Thyroid gland (tissue), 4 donors: ENCODE measurements around the gene DLGAP1. TPM values are rescaled to one million over a fixed set of nuclear protein-coding genes. Genes with fewer than 3 reads are reported as not detected.

ENCODE experiments used
- DNase-seq, 2 donors: peaks; one replicate each; pipeline ENCODE4 v3.0.0-alpha.2; 2019
- H3K27ac ChIP-seq, 3 donors: fragments of 200-600 bp; sonication (generic); 1 replicate in 2 of 3; 2 replicates in 1 of 3; pipeline ENCODE4 v1.5.1; 2016 to 2019; ENCODE audit warnings: mild to moderate bottlenecking in 1 of 3, moderate library complexity in 1 of 3
- H3K27me3 ChIP-seq: fragments of 200-600 bp; sonication (generic); one replicate; pipeline ENCODE4 v1.5.1; 2019
- H3K36me3 ChIP-seq, 2 donors: fragments of 200-600 bp; sonication (generic); one replicate each; pipeline ENCODE4 v1.5.1; 2016 to 2019
- H3K4me1 ChIP-seq, 2 donors: fragments of 200-600 bp; sonication (generic); one replicate each; pipeline ENCODE4 v1.5.1; 2017 to 2019
- H3K4me3 ChIP-seq, 3 donors: fragments of 200-600 bp; sonication (generic); replicated peaks in 1 of 3; 1 replicate in 2 of 3; 2 replicates in 1 of 3; pipeline ENCODE4 v1.5.1; 2016; ENCODE audit warnings: mild to moderate bottlenecking in 1 of 3
- H3K9me3 ChIP-seq: fragments of 200-600 bp; sonication (generic); one replicate; pipeline ENCODE4 v1.5.1; 2017
- CTCF ChIP-seq, 6 experiments: fragments of 200-600 bp in 3 of 6; fragments of 450-650 bp in 3 of 6; sonication (generic) in 3 of 6; IDR thresholded peaks; one replicate each; pipeline ENCODE4 v1.5.1; 2016 to 2019; ENCODE audit warnings: antibody characterized with exemption in 6 of 6, mild to moderate bottlenecking in 2 of 6, inconsistent platforms in 1 of 6, moderate library complexity in 1 of 6
- POLR2A ChIP-seq, 2 donors: fragments of 450-650 bp; IDR thresholded peaks; one replicate each; pipeline ENCODE4 v1.6.1; 2017; ENCODE audit warnings: antibody characterized with exemption in 2 of 2, mild to moderate bottlenecking in 2 of 2, moderate library complexity in 1 of 2
- WGBS, 2 donors: methylation state at CpG; one replicate each; pipeline ENCODE4 v1.1.5; 2017; 5-methylcytosine and 5-hydroxymethylcytosine counted together
- intact Hi-C: fragments of 100-400 bp; cut with DNase I; formaldehyde crosslinking; loops from one replicate; pipeline ENCODE4 v1.15.1; 2023
- total RNA-seq, 4 donors: library from RNA; depleted of rRNA; stranded (reverse); fragments of >200 nt; gene quantifications; one replicate each; pipeline ENCODE4 v1.2.3, GENCODE V29; 2016

DLGAP1 gene
- total RNA-seq, 4 donors from 2014 or later, result 0.25 to 2.7 (median 0.77) TPM

GRCh38 chr18:4102901-4103300 is 352.2 kb downstream of the DLGAP1 start:
- Histone ChIP-seq H3K27ac (no peak overlapping the region), H3K4me3 (no peak overlapping the region), H3K36me3 (no peaks in the 10 kb centered on the region), H3K4me1 (no peaks in the 10 kb centered on the region), H3K9me3 (no peaks in the 10 kb centered on the region), H3K27me3 (no peaks in the 10 kb centered on the region)
- no peak for TF ChIP-seq POLR2A (IDR thresholded peaks at IDR 0.05)
- TF ChIP-seq CTCF (IDR thresholded peaks at IDR 0.05), result no peak
- DNase-seq, result no peak
- intact Hi-C loops, result no loop called here
- 89 to 91% methylated on average over 1 of the region's 1 CpG for WGBS, 2 donors

GRCh38 chr18:4101009-4101408 is 354.1 kb downstream of the DLGAP1 start:
- TF ChIP-seq CTCF (IDR thresholded peaks at IDR 0.05) (no peak), POLR2A (IDR thresholded peaks at IDR 0.05) (no peak)
- 90 to 97% methylated on average over 5 of the region's 5 CpGs for WGBS, 2 donors
- Histone ChIP-seq H3K27ac (no peak overlapping the region), H3K9me3 (no peaks in the 10 kb centered on the region), H3K4me1 (no peaks in the 10 kb centered on the region), H3K27me3 (no peaks in the 10 kb centered on the region), H3K4me3 (no peak overlapping the region), H3K36me3 (no peaks in the 10 kb centered on the region)
- intact Hi-C loops, result no loop called here
- no peak for DNase-seq

GRCh38 chr18:4096486-4096885 is 358.6 kb downstream of the DLGAP1 start:
- H3K27me3 ChIP-seq, result no peaks in the 10 kb centered on the region
- TF ChIP-seq CTCF (IDR thresholded peaks at IDR 0.05), result no peak
- TF ChIP-seq POLR2A (IDR thresholded peaks at IDR 0.05), result no peak
- H3K9me3 ChIP-seq, result no peaks in the 10 kb centered on the region
- H3K36me3 ChIP-seq, result no peaks in the 10 kb centered on the region
- H3K4me3 ChIP-seq, result no peak overlapping the region
- no peak for DNase-seq
- no peak overlapping the region for H3K27ac ChIP-seq
- 39 to 63% methylated on average over 4 of the region's 4 CpGs for WGBS, 2 donors
- no peaks in the 10 kb centered on the region for H3K4me1 ChIP-seq
- intact Hi-C loops, result no loop called here

GRCh38 chr18:4093676-4094075 is 361.4 kb downstream of the DLGAP1 start:
- no peak for DNase-seq
- WGBS, 2 donors, result 54 to 66% methylated on average over 2 of the region's 2 CpGs
- Histone ChIP-seq H3K27me3 (no peaks in the 10 kb centered on the region), H3K27ac (no peak overlapping the region), H3K4me3 (no peak overlapping the region), H3K36me3 (no peaks in the 10 kb centered on the region), H3K4me1 (no peaks in the 10 kb centered on the region), H3K9me3 (no peaks in the 10 kb centered on the region)
- TF ChIP-seq CTCF (IDR thresholded peaks at IDR 0.05), result no peak
- no peak for TF ChIP-seq POLR2A (IDR thresholded peaks at IDR 0.05)
- intact Hi-C loops, result no loop called here

- intact Hi-C loops, result no loop called here
- Histone ChIP-seq H3K4me1 (no peaks in the 10 kb centered on the region), H3K36me3 (no peaks in the 10 kb centered on the region), H3K9me3 (no peaks in the 10 kb centered on the region), H3K4me3 (no peak overlapping the region), H3K27me3 (no peaks in the 10 kb centered on the region), H3K27ac (no peak overlapping the region)
- WGBS, 2 donors, result 46 to 47% methylated on average over 3 of the region's 3 CpGs
- no peak for DNase-seq
- TF ChIP-seq CTCF (IDR thresholded peaks at IDR 0.05) (no peak), POLR2A (IDR thresholded peaks at IDR 0.05) (no peak)
Measured at GRCh38 chr18:4084382-4084900, 370.7 kb downstream of the DLGAP1 start.
